ENCODE measurements around the gene SIK1. TPM values are rescaled to one million over a fixed set of nuclear protein-coding genes. Genes with fewer than 3 reads are reported as not detected.
"Not testable (repeated sequence)": the region's sequence is repeated elsewhere in the genome, so short reads cannot be mapped to it uniquely, and the experiment has no call there.

SIK1 gene
- total RNA-seq, 1 donor from 2014 or later, result 0.65 TPM

- not testable (repeated sequence) for H3K27me3 Mint-ChIP-seq (ENCODE audit: insufficient read depth, low read depth); H4K20me1 ChIP-seq (ENCODE audit: low read depth); DNase-seq (ENCODE audit: low spot score); H3K9ac ChIP-seq; H3K4me2 ChIP-seq; H3K27me3 ChIP-seq; H3K79me2 ChIP-seq (ENCODE audit: low read depth); H3F3A ChIP-seq (ENCODE audit: low read depth); H3K4me1 Mint-ChIP-seq; H3K36me3 Mint-ChIP-seq; H3K9me3 ChIP-seq (ENCODE audit: low read depth); H3K4me3 Mint-ChIP-seq; H3K4me3 ChIP-seq; H3K27ac Mint-ChIP-seq; H3K4me1 ChIP-seq; H3K9me3 Mint-ChIP-seq; H2AFZ ChIP-seq (replicated peaks); H3K27ac ChIP-seq; H3K36me3 ChIP-seq
Measured at GRCh38 chr21:43462932-43463331, 36.0 kb upstream of the SIK1 start.

- H3K9me3 Mint-ChIP-seq; H3K27ac Mint-ChIP-seq; H3K9ac ChIP-seq; H3K36me3 ChIP-seq; H3K27ac ChIP-seq; H3K79me2 ChIP-seq (ENCODE audit: low read depth); H3K36me3 Mint-ChIP-seq; H4K20me1 ChIP-seq (ENCODE audit: low read depth); H2AFZ ChIP-seq (replicated peaks); DNase-seq (ENCODE audit: low spot score); H3K4me1 Mint-ChIP-seq; H3K4me3 ChIP-seq; H3K27me3 ChIP-seq; H3K4me3 Mint-ChIP-seq; H3K4me1 ChIP-seq; H3K9me3 ChIP-seq (ENCODE audit: low read depth); H3K27me3 Mint-ChIP-seq (ENCODE audit: insufficient read depth, low read depth); H3F3A ChIP-seq (ENCODE audit: low read depth); H3K4me2 ChIP-seq: not testable (repeated sequence)
Measured at GRCh38 chr21:43460475-43460874, 33.5 kb upstream of the SIK1 start.

- H3K4me2 ChIP-seq; H3K36me3 ChIP-seq; H3K4me3 ChIP-seq; H3K36me3 Mint-ChIP-seq; H3K27me3 ChIP-seq; H3F3A ChIP-seq (ENCODE audit: low read depth); H3K9me3 ChIP-seq (ENCODE audit: low read depth); H3K27ac Mint-ChIP-seq; H3K9ac ChIP-seq; H3K4me3 Mint-ChIP-seq; H2AFZ ChIP-seq (replicated peaks); DNase-seq (ENCODE audit: low spot score); H3K27me3 Mint-ChIP-seq (ENCODE audit: insufficient read depth, low read depth); H4K20me1 ChIP-seq (ENCODE audit: low read depth); H3K4me1 Mint-ChIP-seq; H3K4me1 ChIP-seq; H3K79me2 ChIP-seq (ENCODE audit: low read depth); H3K27ac ChIP-seq; H3K9me3 Mint-ChIP-seq: not testable (repeated sequence)
Measured at GRCh38 chr21:43458995-43459394, 32.1 kb upstream of the SIK1 start.

GRCh38 chr21:43456616-43457314 lies 29.8 kb upstream of the SIK1 start:
- H4K20me1 ChIP-seq (ENCODE audit: low read depth); H3K79me2 ChIP-seq (ENCODE audit: low read depth); H3K27me3 ChIP-seq; H3F3A ChIP-seq (ENCODE audit: low read depth); H3K27ac Mint-ChIP-seq; H3K9me3 Mint-ChIP-seq; H3K9ac ChIP-seq; H3K9me3 ChIP-seq (ENCODE audit: low read depth); H3K4me3 ChIP-seq; H3K27me3 Mint-ChIP-seq (ENCODE audit: insufficient read depth, low read depth); H3K4me2 ChIP-seq; H3K27ac ChIP-seq; H2AFZ ChIP-seq (replicated peaks); H3K36me3 Mint-ChIP-seq; H3K36me3 ChIP-seq; H3K4me3 Mint-ChIP-seq; DNase-seq (ENCODE audit: low spot score); H3K4me1 Mint-ChIP-seq; H3K4me1 ChIP-seq: not testable (repeated sequence)

- H3K9me3 ChIP-seq (ENCODE audit: low read depth); H3K4me3 ChIP-seq; DNase-seq (ENCODE audit: low spot score); H3K36me3 ChIP-seq; H3K4me3 Mint-ChIP-seq; H3K9me3 Mint-ChIP-seq; H3K27ac ChIP-seq; H3K27me3 Mint-ChIP-seq (ENCODE audit: insufficient read depth, low read depth); H2AFZ ChIP-seq (replicated peaks); H3F3A ChIP-seq (ENCODE audit: low read depth); H3K4me1 Mint-ChIP-seq; H4K20me1 ChIP-seq (ENCODE audit: low read depth); H3K4me1 ChIP-seq; H3K4me2 ChIP-seq; H3K79me2 ChIP-seq (ENCODE audit: low read depth); H3K27me3 ChIP-seq; H3K27ac Mint-ChIP-seq; H3K36me3 Mint-ChIP-seq; H3K9ac ChIP-seq: not testable (repeated sequence)
Measured at GRCh38 chr21:43455717-43456116, 28.8 kb upstream of the SIK1 start.

- not testable (repeated sequence) for H3K4me2 ChIP-seq; H3F3A ChIP-seq (ENCODE audit: low read depth); H3K36me3 Mint-ChIP-seq; H3K4me1 Mint-ChIP-seq; H2AFZ ChIP-seq (replicated peaks); H3K4me3 ChIP-seq; H3K4me3 Mint-ChIP-seq; H3K27me3 Mint-ChIP-seq (ENCODE audit: insufficient read depth, low read depth); H3K27ac ChIP-seq; H3K9me3 Mint-ChIP-seq; H3K9me3 ChIP-seq (ENCODE audit: low read depth); DNase-seq (ENCODE audit: low spot score); H3K4me1 ChIP-seq; H3K79me2 ChIP-seq (ENCODE audit: low read depth); H4K20me1 ChIP-seq (ENCODE audit: low read depth); H3K9ac ChIP-seq; H3K36me3 ChIP-seq; H3K27ac Mint-ChIP-seq; H3K27me3 ChIP-seq
Measured at GRCh38 chr21:43454176-43454575, 27.2 kb upstream of the SIK1 start.

GRCh38 chr21:43451850-43452249 lies 24.9 kb upstream of the SIK1 start:
- not testable (repeated sequence) for H3K27ac Mint-ChIP-seq; H3K27me3 Mint-ChIP-seq (ENCODE audit: insufficient read depth, low read depth); H3K4me1 Mint-ChIP-seq; H3K79me2 ChIP-seq (ENCODE audit: low read depth); H2AFZ ChIP-seq (replicated peaks); H3K4me3 ChIP-seq; H3F3A ChIP-seq (ENCODE audit: low read depth); H3K36me3 Mint-ChIP-seq; H3K9me3 Mint-ChIP-seq; H4K20me1 ChIP-seq (ENCODE audit: low read depth); H3K36me3 ChIP-seq; H3K4me2 ChIP-seq; H3K27ac ChIP-seq; H3K4me1 ChIP-seq; DNase-seq (ENCODE audit: low spot score); H3K4me3 Mint-ChIP-seq; H3K9ac ChIP-seq; H3K9me3 ChIP-seq (ENCODE audit: low read depth); H3K27me3 ChIP-seq

GRCh38 chr21:43450287-43450686 lies 23.4 kb upstream of the SIK1 start:
- H3K4me3 ChIP-seq; H3K4me1 Mint-ChIP-seq; H3K9me3 Mint-ChIP-seq; DNase-seq (ENCODE audit: low spot score); H3K4me1 ChIP-seq; H3K27me3 Mint-ChIP-seq (ENCODE audit: insufficient read depth, low read depth); H2AFZ ChIP-seq (replicated peaks); H3K36me3 Mint-ChIP-seq; H3K27me3 ChIP-seq; H3K9me3 ChIP-seq (ENCODE audit: low read depth); H3F3A ChIP-seq (ENCODE audit: low read depth); H3K4me3 Mint-ChIP-seq; H3K4me2 ChIP-seq; H3K27ac ChIP-seq; H3K79me2 ChIP-seq (ENCODE audit: low read depth); H3K9ac ChIP-seq; H3K36me3 ChIP-seq; H3K27ac Mint-ChIP-seq; H4K20me1 ChIP-seq (ENCODE audit: low read depth): not testable (repeated sequence)

All from neural progenitor cell (in vitro differentiated cells).